Loucy (cell line): ENCODE results near the gene THEM4.

Experiments
- H2AFZ ChIP-seq: fragments of 200-600 bp; sonication (generic); 2 replicates; pipeline ENCODE4 v1.6.0; 2016; ENCODE audit warnings: antibody characterized with exemption, mild to moderate bottlenecking, low read length, moderate library complexity
- H3F3A ChIP-seq: fragments of 200-600 bp; 2 replicates; pipeline ENCODE4 v1.6.0; 2016; ENCODE audit warnings: antibody characterized with exemption, low read depth, mild to moderate bottlenecking
- H3K27me3 ChIP-seq: fragments of 200-600 bp; sonication (generic); 2 replicates; pipeline ENCODE4 v1.6.1; 2014; ENCODE audit warnings: low read length, mild to moderate bottlenecking; ENCODE audit not compliant: insufficient read depth, poor library complexity, severe bottlenecking
- H3K36me3 ChIP-seq: fragments of 200-600 bp; sonication (generic); 2 replicates; pipeline ENCODE4 v1.6.1; 2016; ENCODE audit warnings: low read length; ENCODE audit not compliant: insufficient read depth
- H3K4me1 ChIP-seq: fragments of 200-600 bp; sonication (generic); 2 replicates; pipeline ENCODE4 v1.5.1; 2014; ENCODE audit warnings: low read length, mild to moderate bottlenecking; ENCODE audit not compliant: insufficient read depth, poor library complexity, severe bottlenecking
- H3K4me2 ChIP-seq: fragments of 200-600 bp; sonication (generic); 2 replicates; pipeline ENCODE4 v1.6.0; 2014; ENCODE audit warnings: antibody characterized with exemption, low read length, low read depth, mild to moderate bottlenecking; ENCODE audit not compliant: poor library complexity, severe bottlenecking
- H3K4me3 ChIP-seq: fragments of 200-600 bp; sonication (generic); 2 replicates; pipeline ENCODE4 v1.5.1; 2014; ENCODE audit warnings: low read length, mild to moderate bottlenecking, mixed read lengths; ENCODE audit not compliant: poor library complexity, severe bottlenecking
- H3K79me2 ChIP-seq: fragments of 200-600 bp; sonication (generic); 2 replicates; pipeline ENCODE4 v1.6.1; 2014; ENCODE audit warnings: low read length; ENCODE audit not compliant: insufficient read depth
- H3K9ac ChIP-seq: fragments of 200-600 bp; sonication (generic); 2 replicates; pipeline ENCODE4 v1.6.0; 2014; ENCODE audit warnings: mild to moderate bottlenecking, low read depth, low read length, moderate library complexity; ENCODE audit not compliant: poor library complexity, severe bottlenecking
- H3K9me2 ChIP-seq: fragments of 200-600 bp; sonication (generic); replicated peaks from 2 replicates; pipeline ENCODE4 v1.6.1; 2016; ENCODE audit warnings: low read depth, low read length, mixed read lengths
- H3K9me3 ChIP-seq: fragments of 200-600 bp; sonication (generic); 2 replicates; pipeline ENCODE4 v1.6.1; 2014; ENCODE audit warnings: mild to moderate bottlenecking, antibody characterized with exemption, low read length, low read depth; ENCODE audit not compliant: insufficient read depth
- H4K20me1 ChIP-seq: fragments of 200-600 bp; sonication (generic); 2 replicates; pipeline ENCODE4 v1.6.0; 2014; ENCODE audit warnings: antibody characterized with exemption, low read length, mild to moderate bottlenecking; ENCODE audit not compliant: insufficient read depth, poor library complexity, severe bottlenecking
- EZH2phosphoT487 ChIP-seq: fragments of 200-600 bp; IDR thresholded peaks from 2 replicates; pipeline ENCODE4 v1.6.1; 2018; ENCODE audit warnings: antibody characterized with exemption, mild to moderate bottlenecking, moderate library complexity, borderline replicate concordance
- TF ChIP-seq, protein P1 (sequence below): fragments of 200-600 bp; sonication (generic); conservative IDR thresholded peaks from 2 replicates; pipeline ENCODE4 v1.5.1; 2014; ENCODE audit warnings: mild to moderate bottlenecking, antibody characterized with exemption, low read length

THEM4 gene

GRCh38 chr1:151948506-151948905 lies 39.2 kb upstream of the THEM4 start:
- H3K9me3 ChIP-seq: no peaks in the 10 kb centered on the region
- TF ChIP-seq, protein P1, sequence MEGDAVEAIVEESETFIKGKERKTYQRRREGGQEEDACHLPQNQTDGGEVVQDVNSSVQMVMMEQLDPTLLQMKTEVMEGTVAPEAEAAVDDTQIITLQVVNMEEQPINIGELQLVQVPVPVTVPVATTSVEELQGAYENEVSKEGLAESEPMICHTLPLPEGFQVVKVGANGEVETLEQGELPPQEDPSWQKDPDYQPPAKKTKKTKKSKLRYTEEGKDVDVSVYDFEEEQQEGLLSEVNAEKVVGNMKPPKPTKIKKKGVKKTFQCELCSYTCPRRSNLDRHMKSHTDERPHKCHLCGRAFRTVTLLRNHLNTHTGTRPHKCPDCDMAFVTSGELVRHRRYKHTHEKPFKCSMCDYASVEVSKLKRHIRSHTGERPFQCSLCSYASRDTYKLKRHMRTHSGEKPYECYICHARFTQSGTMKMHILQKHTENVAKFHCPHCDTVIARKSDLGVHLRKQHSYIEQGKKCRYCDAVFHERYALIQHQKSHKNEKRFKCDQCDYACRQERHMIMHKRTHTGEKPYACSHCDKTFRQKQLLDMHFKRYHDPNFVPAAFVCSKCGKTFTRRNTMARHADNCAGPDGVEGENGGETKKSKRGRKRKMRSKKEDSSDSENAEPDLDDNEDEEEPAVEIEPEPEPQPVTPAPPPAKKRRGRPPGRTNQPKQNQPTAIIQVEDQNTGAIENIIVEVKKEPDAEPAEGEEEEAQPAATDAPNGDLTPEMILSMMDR: no peak
- TF ChIP-seq EZH2phosphoT487: no peak

DNA sequence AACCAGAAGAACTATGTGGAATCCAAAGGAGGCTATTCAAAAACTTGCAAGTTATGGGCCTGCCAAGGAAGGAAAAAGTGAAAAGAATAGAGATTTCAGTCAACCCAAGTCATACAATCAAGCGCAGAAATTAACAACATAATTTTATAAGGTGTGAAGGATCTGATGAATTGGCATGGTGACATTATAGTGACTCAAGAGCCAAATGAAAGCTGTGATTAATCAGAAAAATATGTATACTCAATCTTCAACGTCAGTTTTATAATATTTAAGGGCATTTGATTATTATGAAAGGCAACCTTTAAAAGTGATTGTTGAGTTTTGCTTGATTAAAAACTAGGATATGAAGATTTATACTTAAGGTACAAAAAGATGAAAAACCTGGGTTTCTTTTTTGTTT lies 37.8 kb upstream of the THEM4 start:
- H3K9me3 ChIP-seq: no peaks in the 10 kb centered on the region

More at GRCh38 chr1:151948506-151948905, 39.2 kb upstream of the THEM4 start:
- no peaks in the 10 kb centered on the region for H3K27me3 ChIP-seq
- H3K9ac ChIP-seq: no peak overlapping the region
- no peaks in the 10 kb centered on the region for H3K36me3 ChIP-seq
- no peak overlapping the region for H2AFZ ChIP-seq
- H3F3A ChIP-seq: no peaks in the 10 kb centered on the region
- no peak overlapping the region for H3K4me2 ChIP-seq
- no peaks in the 10 kb centered on the region for H3K79me2 ChIP-seq
- H3K4me1 ChIP-seq: peaks cover 25% of the 10 kb centered on the region
- H3K4me3 ChIP-seq: no peak overlapping the region
- H3K9me2 ChIP-seq: no peaks in the 10 kb centered on the region
- no peaks in the 10 kb centered on the region for H4K20me1 ChIP-seq

DNA sequence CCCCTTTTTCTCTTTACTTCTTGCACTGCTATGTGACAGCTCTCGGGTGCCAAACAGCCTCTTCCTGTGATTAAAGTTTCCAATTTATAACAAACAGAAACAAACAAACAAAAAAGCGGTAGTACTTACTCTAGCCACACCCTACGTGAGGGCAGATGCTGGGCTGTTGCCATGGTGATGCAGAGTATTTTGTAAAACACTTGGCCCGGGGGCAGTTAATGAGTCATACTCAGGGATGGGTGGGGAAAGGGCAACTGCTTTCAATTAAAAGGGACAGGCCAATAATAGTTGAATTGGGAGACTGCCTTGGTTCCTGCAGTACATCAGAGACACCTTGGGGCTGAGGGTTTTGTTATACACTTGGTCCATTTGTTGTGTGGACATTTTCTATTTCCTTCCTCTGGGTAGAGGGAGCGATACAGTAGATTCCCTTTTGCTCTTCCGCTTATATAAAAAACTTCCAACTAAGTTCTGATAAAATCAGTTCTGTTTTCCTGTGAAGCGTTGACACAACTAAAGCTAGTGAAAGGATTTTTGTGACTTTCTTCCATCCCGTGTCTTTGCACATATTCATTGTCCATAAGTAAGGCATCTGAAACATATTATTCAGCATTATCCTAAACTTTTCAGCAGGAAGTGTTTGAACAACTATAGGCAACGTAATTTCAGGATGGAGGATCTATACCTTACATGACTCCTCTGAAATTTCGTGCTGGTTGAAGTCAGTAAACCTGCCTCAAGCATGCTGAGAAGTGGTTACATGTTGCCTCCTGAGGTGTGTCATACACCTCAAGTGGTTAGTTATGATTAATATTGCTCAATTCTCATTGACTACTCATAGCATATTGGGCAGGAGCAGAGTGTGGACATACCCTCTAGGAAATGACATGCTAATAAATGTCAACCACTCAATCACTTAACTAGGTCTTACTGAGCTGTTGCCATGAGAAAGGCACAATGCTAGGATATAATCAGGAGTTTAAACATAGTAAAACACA lies 36.7 kb upstream of the THEM4 start:
- Histone ChIP-seq H3K9ac (no peak overlapping the region), H3F3A (no peaks in the 10 kb centered on the region), H3K9me2 (no peaks in the 10 kb centered on the region), H3K79me2 (no peaks in the 10 kb centered on the region), H4K20me1 (no peaks in the 10 kb centered on the region), H3K36me3 (no peaks in the 10 kb centered on the region), H3K4me1 (peaks cover 25% of the 10 kb centered on the region), H3K9me3 (no peaks in the 10 kb centered on the region), H3K4me3 (peak overlapping the region; percentile 13), H3K4me2 (peak overlapping the region; percentile 28), H3K27me3 (no peaks in the 10 kb centered on the region), H2AFZ (peak overlapping the region; percentile 37)
- no peak for TF ChIP-seq EZH2phosphoT487
- TF ChIP-seq, protein P1: no peak

More for the DNA sequence above, 37.8 kb upstream of the THEM4 start:
- TF ChIP-seq, protein P1: no peak
- no peak for TF ChIP-seq EZH2phosphoT487
- Histone ChIP-seq H3K9me2 (no peaks in the 10 kb centered on the region), H3F3A (no peaks in the 10 kb centered on the region), H3K4me3 (no peak overlapping the region), H3K36me3 (no peaks in the 10 kb centered on the region), H4K20me1 (no peaks in the 10 kb centered on the region), H3K4me2 (no peak overlapping the region), H3K9ac (no peak overlapping the region), H3K4me1 (peaks cover 25% of the 10 kb centered on the region), H3K27me3 (no peaks in the 10 kb centered on the region), H3K79me2 (no peaks in the 10 kb centered on the region), H2AFZ (peak overlapping the region; percentile 37; the same call in 1 of the 2 replicates)
